WTC11 (cell line): ENCODE data around the gene ZNF628. TPM values are rescaled to one million over a fixed set of nuclear protein-coding genes. Genes with fewer than 3 reads are reported as not detected.

Experiments used
- CBFB ChIP-seq: sonication (generic); formaldehyde crosslinking; IDR thresholded peaks from 2 replicates; pipeline ENCODE4 v1.8.1; 2022; ENCODE audit warnings: mild to moderate bottlenecking, low read depth, missing genetic modification reagents
- CREM ChIP-seq: sonication (generic); formaldehyde crosslinking; IDR thresholded peaks from 2 replicates; pipeline ENCODE4 v1.8.1; 2022; ENCODE audit warnings: mild to moderate bottlenecking, missing genetic modification reagents, moderate library complexity
- E2F1 ChIP-seq: sonication (generic); formaldehyde crosslinking; IDR thresholded peaks from 2 replicates; pipeline ENCODE4 v1.8.0; 2022; ENCODE audit warnings: mild to moderate bottlenecking, missing genetic modification reagents
- E2F5 ChIP-seq: sonication (generic); formaldehyde crosslinking; IDR thresholded peaks from 2 replicates; pipeline ENCODE4 v1.8.1; 2022; ENCODE audit warnings: mild to moderate bottlenecking, moderate library complexity, missing genetic modification reagents
- EMX1 ChIP-seq: fragments of 250-450 bp; sonication (Bioruptor Pico); IDR thresholded peaks from 2 replicates; pipeline ENCODE4 v1.8.0; 2021; ENCODE audit warnings: mild to moderate bottlenecking
- ERG ChIP-seq: fragments of 250-450 bp; sonication (Bioruptor Pico); IDR thresholded peaks from 2 replicates; pipeline ENCODE4 v1.8.0; 2021; ENCODE audit warnings: mild to moderate bottlenecking
- FOXJ3 ChIP-seq: sonication (generic); formaldehyde crosslinking; IDR thresholded peaks from 2 replicates; pipeline ENCODE4 v1.9.0; 2021; ENCODE audit warnings: missing genetic modification reagents, mild to moderate bottlenecking, borderline replicate concordance
- FOXK1 ChIP-seq: sonication (generic); formaldehyde crosslinking; IDR thresholded peaks from 2 replicates; pipeline ENCODE4 v1.8.0; 2022; ENCODE audit warnings: mild to moderate bottlenecking, moderate library complexity, missing genetic modification reagents
- FOXP1 ChIP-seq: sonication (generic); formaldehyde crosslinking; IDR thresholded peaks from 2 replicates; pipeline ENCODE4 v1.8.0; 2022; ENCODE audit warnings: missing genetic modification reagents, mild to moderate bottlenecking, moderate library complexity, borderline replicate concordance
- FOXP4 ChIP-seq: sonication (generic); formaldehyde crosslinking; IDR thresholded peaks from 2 replicates; pipeline ENCODE4 v1.8.0; 2022; ENCODE audit warnings: mild to moderate bottlenecking, missing genetic modification reagents
- GABPB1 ChIP-seq: sonication (generic); formaldehyde crosslinking; IDR thresholded peaks from 2 replicates; pipeline ENCODE4 v1.8.1; 2023; ENCODE audit warnings: mild to moderate bottlenecking, missing genetic modification reagents
- GRHL2 ChIP-seq: fragments of 250-450 bp; sonication (Bioruptor Pico); IDR thresholded peaks from 2 replicates; pipeline ENCODE4 v1.8.0; 2022; ENCODE audit warnings: mild to moderate bottlenecking, moderate library complexity; ENCODE audit not compliant: insufficient replicate concordance, severe bottlenecking
- IRF2 ChIP-seq: sonication (generic); formaldehyde crosslinking; IDR thresholded peaks from 2 replicates; pipeline ENCODE4 v1.8.0; 2022; ENCODE audit warnings: low read depth, missing genetic modification reagents, borderline replicate concordance
- JUN ChIP-seq: sonication (generic); formaldehyde crosslinking; IDR thresholded peaks from 2 replicates; pipeline ENCODE4 v1.8.0; 2023; ENCODE audit warnings: mild to moderate bottlenecking, missing genetic modification reagents
- MLX ChIP-seq: sonication (generic); formaldehyde crosslinking; IDR thresholded peaks from 2 replicates; pipeline ENCODE4 v1.8.1; 2023; ENCODE audit warnings: mild to moderate bottlenecking, missing genetic modification reagents, moderate library complexity
- NFATC4 ChIP-seq: fragments of 250-450 bp; sonication (Bioruptor Pico); IDR thresholded peaks from 2 replicates; pipeline ENCODE4 v1.9.0; 2021; ENCODE audit warnings: mild to moderate bottlenecking
- NR3C1 ChIP-seq: sonication (generic); formaldehyde crosslinking; conservative IDR thresholded peaks from 2 replicates; pipeline ENCODE4 v1.8.1; 2023; ENCODE audit warnings: low read depth, mild to moderate bottlenecking, missing genetic modification reagents
- OVOL2 ChIP-seq: fragments of 250-450 bp; sonication (Bioruptor Pico); IDR thresholded peaks from 2 replicates; pipeline ENCODE4 v1.9.0; 2021; ENCODE audit warnings: mild to moderate bottlenecking, borderline replicate concordance
- PRDM15 ChIP-seq: sonication (generic); formaldehyde crosslinking; IDR thresholded peaks from 2 replicates; pipeline ENCODE4 v1.8.0; 2022; ENCODE audit warnings: missing genetic modification reagents
- PREB ChIP-seq: sonication (generic); formaldehyde crosslinking; IDR thresholded peaks from 2 replicates; pipeline ENCODE4 v1.8.1; 2022; ENCODE audit warnings: mild to moderate bottlenecking, missing genetic modification reagents, moderate library complexity, borderline replicate concordance
- SOX15 ChIP-seq: fragments of 250-450 bp; sonication (Bioruptor Pico); IDR thresholded peaks from 2 replicates; pipeline ENCODE4 v1.9.0; 2021; ENCODE audit warnings: mild to moderate bottlenecking
- SP1 ChIP-seq: sonication (generic); formaldehyde crosslinking; conservative IDR thresholded peaks from 2 replicates; pipeline ENCODE4 v1.8.1; 2022; ENCODE audit warnings: missing genetic modification reagents
- STAT6 ChIP-seq: sonication (generic); formaldehyde crosslinking; conservative IDR thresholded peaks from 2 replicates; pipeline ENCODE4 v1.8.1; 2023; ENCODE audit warnings: mild to moderate bottlenecking, low read depth, missing genetic modification reagents, moderate library complexity
- USF2 ChIP-seq: sonication (generic); formaldehyde crosslinking; IDR thresholded peaks from 2 replicates; pipeline ENCODE4 v1.8.1; 2023; ENCODE audit warnings: mild to moderate bottlenecking, missing genetic modification reagents, moderate library complexity
- ZNF121 ChIP-seq: sonication (generic); formaldehyde crosslinking; IDR thresholded peaks from 2 replicates; pipeline ENCODE4 v1.8.0; 2023; ENCODE audit warnings: missing genetic modification reagents
- ZNF138 ChIP-seq: sonication (generic); formaldehyde crosslinking; conservative IDR thresholded peaks from 2 replicates; pipeline ENCODE4 v1.8.1; 2022; ENCODE audit warnings: mild to moderate bottlenecking, moderate library complexity, missing genetic modification reagents
- total RNA-seq: library from RNA; stranded (reverse); gene quantifications from 3 replicates; pipeline ENCODE4 v1.2.3, GENCODE V29; 2021

The ZNF628 gene
- total RNA-seq, 1 experiment from 2014 or later: 23.6 TPM

- TF ChIP-seq E2F1 (CRISPR knock-in tag) (no peak), JUN (CRISPR knock-in tag) (0 out of 2 replicates have a peak, but pooled peaks have one; percentile 62), FOXJ3 (CRISPR knock-in tag) (no peak), USF2 (no peak), NFATC4 (CRISPR knock-in tag) (no peak), ZNF138 (no peak), NR3C1 (CRISPR knock-in tag) (no peak), CREM (CRISPR knock-in tag) (no peak), GABPB1 (CRISPR knock-in tag) (no peak), FOXP1 (peak; percentile 82; the same call in 1 of the 2 replicates), OVOL2 (CRISPR knock-in tag) (no peak), FOXP4 (CRISPR knock-in tag) (peak; percentile 97), PREB (CRISPR knock-in tag) (no peak), CBFB (CRISPR knock-in tag) (no peak), E2F5 (CRISPR knock-in tag) (no peak), FOXK1 (CRISPR knock-in tag) (peak; percentile 81), STAT6 (CRISPR knock-in tag) (no peak), SOX15 (CRISPR knock-in tag) (no peak), IRF2 (no peak), EMX1 (no peak), ZNF121 (CRISPR knock-in tag) (peak; percentile 40; the same call in 1 of the 2 replicates), ERG (CRISPR knock-in tag) (no peak), PRDM15 (CRISPR knock-in tag) (0 out of 2 replicates have a peak, but pooled peaks have one; percentile 36), MLX (CRISPR knock-in tag) (no peak), SP1 (CRISPR knock-in tag) (peak; percentile 83), GRHL2 (CRISPR knock-in tag) (no peak)
Measured at GRCh38 chr19:55437410-55437809, 39.0 kb upstream of the ZNF628 start (continued).
